HG03039 (cell line): ENCODE results near the gene KCNK3.

ENCODE experiments used
- ATAC-seq: cut with Tn5 transposase; IDR thresholded peaks from one replicate; pipeline ENCODE4 v1.9.1; 2021; ENCODE audit warnings: mild to moderate bottlenecking, moderate library complexity; ENCODE audit not compliant: unreplicated experiment

KCNK3 gene

GRCh38 chr2:26687801-26688200, 4.7 kb upstream of the KCNK3 start:
- ATAC-seq = no peak

GRCh38 chr2:26691161-26691560, 1.4 kb upstream of the KCNK3 start:
- no peak for ATAC-seq

- no peak for ATAC-seq
Measured at GRCh38 chr2:26691881-26692278, 642 bp upstream of the KCNK3 start.

GRCh38 chr2:26692897-26693849, 651 bp downstream of the KCNK3 start:
- no peak for ATAC-seq

- no peak for ATAC-seq
Measured at GRCh38 chr2:26694001-26694400, 1.5 kb downstream of the KCNK3 start.

GRCh38 chr2:26696351-26696816, 3.9 kb downstream of the KCNK3 start:
- no peak for ATAC-seq

- no peak for ATAC-seq
Measured at GRCh38 chr2:26697425-26697824, 4.9 kb downstream of the KCNK3 start.

GRCh38 chr2:26699295-26699694, 6.8 kb downstream of the KCNK3 start:
- no peak for ATAC-seq

- ATAC-seq = no peak
Measured at GRCh38 chr2:26700078-26700477, 7.6 kb downstream of the KCNK3 start.

- no peak for ATAC-seq
Measured at GRCh38 chr2:26701596-26701995, 9.1 kb downstream of the KCNK3 start.

GRCh38 chr2:26702025-26702424, 9.5 kb downstream of the KCNK3 start:
- ATAC-seq = no peak

GRCh38 chr2:26704441-26704977, 12.0 kb downstream of the KCNK3 start:
- no peak for ATAC-seq

- no peak for ATAC-seq
Measured at GRCh38 chr2:26705126-26705525, 12.6 kb downstream of the KCNK3 start.

- no peak for ATAC-seq
Measured at GRCh38 chr2:26706093-26706492, 13.6 kb downstream of the KCNK3 start.

GRCh38 chr2:26706616-26707473, 14.3 kb downstream of the KCNK3 start:
- no peak for ATAC-seq

GRCh38 chr2:26707747-26708146, 15.2 kb downstream of the KCNK3 start:
- no peak for ATAC-seq

- no peak for ATAC-seq
Measured at GRCh38 chr2:26708457-26708856, 15.9 kb downstream of the KCNK3 start.

- ATAC-seq = no peak
Measured at GRCh38 chr2:26709323-26710110, 17.0 kb downstream of the KCNK3 start.

- no peak for ATAC-seq
Measured at GRCh38 chr2:26710145-26710544, 17.6 kb downstream of the KCNK3 start.

GRCh38 chr2:26710743-26711456, 18.4 kb downstream of the KCNK3 start:
- ATAC-seq = no peak
